Vagina (tissue), 2 donors: Measurements from ENCODE around the gene CUX1. TPM values are rescaled to one million over a fixed set of nuclear protein-coding genes. Genes with fewer than 3 reads are reported as not detected.

Experiments used
- DNase-seq, 2 donors: peaks; one replicate each; pipeline ENCODE4 v3.0.0-alpha.2; 2017; ENCODE audit errors: extremely low spot score in 2 of 2
- H3K27ac ChIP-seq: fragments of 200-600 bp; sonication (generic); one replicate; pipeline ENCODE4 v1.5.1; 2019
- H3K27me3 ChIP-seq: fragments of 200-600 bp; sonication (generic); one replicate; pipeline ENCODE4 v1.5.1; 2019
- H3K36me3 ChIP-seq, 2 donors: fragments of 200-600 bp; sonication (generic); one replicate each; pipeline ENCODE4 v1.5.1; 2017 to 2019
- H3K4me1 ChIP-seq: fragments of 200-600 bp; sonication (generic); one replicate; pipeline ENCODE4 v1.5.1; 2019
- H3K4me3 ChIP-seq, 2 donors: fragments of 200-600 bp; sonication (generic); 1 replicate in 1 of 2; 2 replicates in 1 of 2; pipeline ENCODE4 v1.5.1; 2016 to 2019
- H3K9me3 ChIP-seq: fragments of 200-600 bp; sonication (generic); one replicate; pipeline ENCODE4 v1.5.1; 2019
- CTCF ChIP-seq, 3 experiments: fragments of 450-650 bp in 2 of 3; fragments of 200-600 bp in 1 of 3; sonication (generic) in 1 of 3; IDR thresholded peaks; one replicate each; pipeline ENCODE4 v1.5.1; 2017 to 2019; ENCODE audit warnings: antibody characterized with exemption in 3 of 3, mild to moderate bottlenecking in 2 of 3, moderate library complexity in 2 of 3
- POLR2A ChIP-seq, 2 donors: fragments of 450-650 bp; IDR thresholded peaks; one replicate each; pipeline ENCODE4 v1.6.1; 2017; ENCODE audit warnings: antibody characterized with exemption in 2 of 2, mild to moderate bottlenecking in 2 of 2, moderate library complexity in 2 of 2
- POLR2AphosphoS5 ChIP-seq, 2 donors: sonication (generic); formaldehyde crosslinking; IDR thresholded peaks; one replicate each; pipeline ENCODE4 v1.9.0; 2017; ENCODE audit warnings: antibody characterized with exemption in 2 of 2, mild to moderate bottlenecking in 2 of 2, low read depth in 1 of 2; ENCODE audit not compliant: insufficient read depth in 1 of 2
- intact Hi-C: fragments of 100-400 bp; cut with DNase I; formaldehyde crosslinking; loops from one replicate; pipeline ENCODE4 v1.15.1; 2023
- total RNA-seq: library from RNA; depleted of rRNA; stranded (reverse); fragments of >200 nt; gene quantifications from one replicate; pipeline ENCODE4 v1.2.3, GENCODE V29; 2016

CUX1 gene
- total RNA-seq, 1 donor from 2014 or later, result 65.3 TPM

- no peaks in the 10 kb centered on the region for H3K9me3 ChIP-seq
- H3K4me3 ChIP-seq, result no peak overlapping the region
- no peaks in the 10 kb centered on the region for H3K36me3 ChIP-seq
- no peak overlapping the region for H3K27ac ChIP-seq
- no peaks in the 10 kb centered on the region for H3K4me1 ChIP-seq
- TF ChIP-seq POLR2AphosphoS5 (IDR thresholded peaks at IDR 0.05; ENCODE audit: insufficient read depth in 1 of 2, low read depth in 1 of 2) (no peak), CTCF (IDR thresholded peaks at IDR 0.05) (no peak), POLR2A (IDR thresholded peaks at IDR 0.05) (no peak)
- H3K27me3 ChIP-seq, result no peaks in the 10 kb centered on the region
- no peak for DNase-seq
- intact Hi-C loops, result no loop called here
Measured at GRCh38 chr7:101778026-101778580, 39.3 kb upstream of the CUX1 start.

GRCh38 chr7:101779267-101779666, 38.2 kb upstream of the CUX1 start:
- H3K27me3 ChIP-seq, result no peaks in the 10 kb centered on the region
- H3K9me3 ChIP-seq, result no peaks in the 10 kb centered on the region
- no peaks in the 10 kb centered on the region for H3K4me1 ChIP-seq
- no peaks in the 10 kb centered on the region for H3K36me3 ChIP-seq
- TF ChIP-seq POLR2A (IDR thresholded peaks at IDR 0.05) (no peak), POLR2AphosphoS5 (IDR thresholded peaks at IDR 0.05; ENCODE audit: insufficient read depth in 1 of 2, low read depth in 1 of 2) (no peak), CTCF (IDR thresholded peaks at IDR 0.05) (no peak)
- intact Hi-C loops, result no loop called here
- no peak overlapping the region for H3K27ac ChIP-seq
- DNase-seq, result no peak
- H3K4me3 ChIP-seq, result no peak overlapping the region

GRCh38 chr7:101780281-101780680, 37.1 kb upstream of the CUX1 start:
- Histone ChIP-seq H3K36me3 (no peaks in the 10 kb centered on the region), H3K27ac (no peak overlapping the region), H3K4me1 (peaks cover 4% of the 10 kb centered on the region), H3K4me3 (no peak overlapping the region), H3K27me3 (no peaks in the 10 kb centered on the region), H3K9me3 (no peaks in the 10 kb centered on the region)
- TF ChIP-seq POLR2AphosphoS5 (IDR thresholded peaks at IDR 0.05; ENCODE audit: insufficient read depth in 1 of 2, low read depth in 1 of 2), result no peak
- no peak for DNase-seq
- intact Hi-C loops, result no loop called here

- H3K4me3 ChIP-seq, result no peak overlapping the region
- TF ChIP-seq CTCF (IDR thresholded peaks at IDR 0.05) (no peak), POLR2AphosphoS5 (IDR thresholded peaks at IDR 0.05; ENCODE audit: insufficient read depth in 1 of 2, low read depth in 1 of 2) (no peak), POLR2A (IDR thresholded peaks at IDR 0.05) (no peak)
- intact Hi-C loops, result no loop called here
Measured at GRCh38 chr7:101781439-101781838, 36.0 kb upstream of the CUX1 start.

GRCh38 chr7:101782476-101782875, 35.0 kb upstream of the CUX1 start:
- TF ChIP-seq POLR2AphosphoS5 (IDR thresholded peaks at IDR 0.05; ENCODE audit: insufficient read depth in 1 of 2, low read depth in 1 of 2) (no peak), CTCF (IDR thresholded peaks at IDR 0.05) (no peak), POLR2A (IDR thresholded peaks at IDR 0.05) (no peak)
- Histone ChIP-seq H3K27me3 (no peaks in the 10 kb centered on the region), H3K9me3 (no peaks in the 10 kb centered on the region), H3K27ac (no peak overlapping the region), H3K4me1 (peaks cover 4% of the 10 kb centered on the region), H3K36me3 (no peaks in the 10 kb centered on the region), H3K4me3 (no peak overlapping the region)
- intact Hi-C loops, result no loop called here
- no peak for DNase-seq

More at GRCh38 chr7:101781439-101781838, 36.0 kb upstream of the CUX1 start:
- Histone ChIP-seq H3K36me3 (no peaks in the 10 kb centered on the region), H3K9me3 (no peaks in the 10 kb centered on the region), H3K27me3 (no peaks in the 10 kb centered on the region), H3K27ac (no peak overlapping the region), H3K4me1 (peaks cover 4% of the 10 kb centered on the region)
- no peak for DNase-seq
